Activated CD4-positive, CD25-positive, alpha-beta regulatory T cell treated with anti-CD3 and anti-CD28 coated beads, Interleukin-2, amount 50 U/mL, for 16 hours (primary cell): ENCODE measurements around the gene NOP10.

Source experiments
- DNase-seq: peaks from one replicate; pipeline ENCODE4 v3.0.0-alpha.2; 2020; ENCODE audit warnings: low read depth, low spot score

NOP10 gene

DNA sequence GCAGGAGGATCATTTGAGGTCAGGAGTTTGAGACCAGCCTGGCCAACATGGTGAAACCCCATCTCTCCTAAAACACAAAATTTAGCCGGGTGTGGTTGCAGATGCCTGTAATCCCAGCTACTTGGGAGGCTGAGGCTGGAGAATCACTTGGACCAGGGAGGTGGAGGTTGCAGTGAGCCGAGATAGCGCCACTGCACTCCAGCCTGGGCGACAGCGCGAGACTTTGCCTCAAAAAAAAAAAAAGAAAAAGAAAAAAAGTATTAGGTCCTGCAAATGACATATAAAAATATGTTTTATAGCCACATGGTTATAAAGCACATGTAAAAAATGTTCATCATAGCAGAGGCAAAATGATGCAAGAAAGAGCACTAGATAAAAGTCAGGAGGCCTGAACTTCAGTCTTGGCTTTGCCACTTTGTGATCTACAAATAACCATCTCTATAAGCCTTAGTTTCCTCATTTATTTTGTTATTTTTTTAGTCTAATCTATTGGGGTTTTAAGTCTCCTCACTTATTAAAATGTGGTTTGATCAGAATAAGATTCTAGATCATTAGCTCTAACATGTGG lies 10.3 kb downstream of the NOP10 start:
- DNase-seq: no peak

- DNase-seq: no peak
Observed at GRCh38 chr15:34331809-34332208, 11.1 kb downstream of the NOP10 start.

DNA sequence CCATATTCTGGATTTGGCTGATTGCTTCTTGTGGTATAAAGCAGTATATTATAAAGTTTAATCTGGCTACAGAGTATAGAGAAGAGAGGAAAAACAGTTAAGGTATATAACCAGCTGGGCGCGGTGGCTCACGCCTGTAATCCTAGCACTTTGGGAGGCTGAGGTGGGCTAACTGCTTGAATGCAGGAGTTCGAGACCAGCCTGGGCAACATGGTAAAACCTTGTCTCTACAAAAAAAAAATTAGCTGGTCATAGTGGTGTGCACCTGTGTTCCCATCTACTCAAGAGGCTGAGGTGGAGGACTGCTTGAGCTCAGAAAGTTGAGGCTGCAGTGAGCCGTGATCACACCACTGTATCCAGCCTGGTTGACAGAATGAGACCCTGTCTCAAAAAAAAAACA lies 12.7 kb downstream of the NOP10 start:
- no peak for DNase-seq

- no peak for DNase-seq
Observed at GRCh38 chr15:34329006-34329405, 13.9 kb downstream of the NOP10 start.

GRCh38 chr15:34327906-34328305 lies 15.0 kb downstream of the NOP10 start:
- no peak for DNase-seq

- no peak for DNase-seq
Observed at GRCh38 chr15:34325368-34325767, 17.6 kb downstream of the NOP10 start.

GRCh38 chr15:34324933-34325332 lies 18.0 kb downstream of the NOP10 start:
- DNase-seq: no peak

- no peak for DNase-seq
Observed at GRCh38 chr15:34323217-34323616, 19.7 kb downstream of the NOP10 start.

- no peak for DNase-seq
Observed at GRCh38 chr15:34318277-34319079, 24.5 kb downstream of the NOP10 start.

DNA sequence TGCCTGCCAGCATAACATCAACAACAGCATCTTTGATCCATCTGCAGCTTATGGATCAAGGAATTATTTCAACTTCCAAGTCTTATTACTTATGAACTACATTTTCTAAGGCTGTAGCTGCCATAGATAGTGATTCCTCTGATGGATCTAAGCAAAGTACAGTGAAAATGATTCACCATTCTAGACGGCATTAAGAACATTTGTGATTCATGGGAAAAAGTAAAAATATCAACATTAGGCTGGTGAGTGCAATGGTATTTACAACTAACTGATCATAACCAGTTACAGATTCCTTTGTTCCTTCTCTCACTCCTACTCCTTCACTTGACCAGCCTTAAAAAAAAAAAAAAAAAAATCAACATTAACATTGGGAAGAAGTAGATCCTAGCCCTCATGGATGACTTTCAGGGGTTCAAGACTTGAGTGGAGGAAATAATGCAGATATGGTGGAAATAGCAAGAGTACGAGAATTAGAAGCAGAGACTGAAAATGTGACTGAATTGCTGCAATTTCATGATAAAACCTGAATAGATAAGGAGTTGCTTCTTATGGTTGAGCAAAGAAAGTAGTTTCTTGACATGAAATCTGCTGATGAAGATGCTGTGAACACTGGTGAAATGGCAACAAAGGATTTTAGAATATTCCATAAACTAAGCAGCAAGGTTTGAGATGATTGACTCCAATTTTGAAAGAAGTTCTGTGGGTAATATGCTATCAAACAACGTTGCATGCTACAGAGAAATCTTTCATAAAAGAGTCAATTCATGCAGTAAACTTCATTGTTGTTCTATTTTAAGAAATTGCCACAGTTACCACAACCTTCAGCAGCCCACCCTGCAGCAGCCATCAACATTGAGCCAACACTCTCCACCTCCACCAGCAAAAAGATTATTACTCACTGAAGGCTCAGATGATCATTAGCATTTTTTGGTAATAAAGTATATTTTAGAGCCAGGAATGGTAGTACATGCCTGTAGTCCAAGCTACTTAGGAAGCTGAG lies 28.1 kb downstream of the NOP10 start:
- no peak for DNase-seq

DNA sequence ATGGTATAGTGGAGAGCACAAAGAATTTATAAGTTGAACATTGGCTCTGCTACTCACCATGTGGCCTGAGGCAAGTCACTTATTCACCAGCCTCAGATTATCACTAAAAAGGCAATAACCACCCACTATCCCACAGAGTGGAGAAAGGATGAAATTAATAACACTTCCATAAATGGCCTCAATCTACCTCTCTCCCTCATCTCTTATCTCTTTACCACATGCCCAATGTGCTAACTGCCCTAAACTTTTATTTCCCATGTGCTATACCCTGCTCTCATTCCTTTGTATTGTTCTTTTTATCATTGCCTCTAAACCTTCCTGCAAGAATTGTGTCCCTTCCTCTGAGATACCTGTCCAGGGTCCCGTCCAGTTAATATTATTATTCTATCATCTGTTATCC lies 31.4 kb downstream of the NOP10 start:
- no peak for DNase-seq

GRCh38 chr15:34304613-34305012 lies 38.3 kb downstream of the NOP10 start:
- no peak for DNase-seq

- DNase-seq: no peak
Observed at GRCh38 chr15:34301058-34301457, 41.9 kb downstream of the NOP10 start.

DNA sequence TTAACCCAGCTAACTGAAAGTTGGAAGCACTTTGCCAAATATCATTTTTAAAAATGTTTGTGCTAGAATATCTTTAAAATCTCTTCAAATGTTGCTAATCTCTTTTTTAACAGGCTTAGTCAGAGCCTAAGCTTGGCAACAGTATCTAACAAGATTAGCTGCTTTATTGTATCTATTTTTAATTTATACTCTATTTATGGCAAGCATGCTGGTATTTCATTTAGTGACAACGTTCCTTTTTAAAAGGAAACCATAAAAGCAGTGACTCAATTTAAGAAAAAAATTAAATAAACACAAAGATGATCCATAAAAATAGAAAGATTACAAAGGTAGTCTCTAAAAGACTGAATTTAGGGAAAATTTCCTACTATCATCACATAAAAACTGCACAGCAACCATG lies 45.9 kb downstream of the NOP10 start:
- DNase-seq: no peak

DNA sequence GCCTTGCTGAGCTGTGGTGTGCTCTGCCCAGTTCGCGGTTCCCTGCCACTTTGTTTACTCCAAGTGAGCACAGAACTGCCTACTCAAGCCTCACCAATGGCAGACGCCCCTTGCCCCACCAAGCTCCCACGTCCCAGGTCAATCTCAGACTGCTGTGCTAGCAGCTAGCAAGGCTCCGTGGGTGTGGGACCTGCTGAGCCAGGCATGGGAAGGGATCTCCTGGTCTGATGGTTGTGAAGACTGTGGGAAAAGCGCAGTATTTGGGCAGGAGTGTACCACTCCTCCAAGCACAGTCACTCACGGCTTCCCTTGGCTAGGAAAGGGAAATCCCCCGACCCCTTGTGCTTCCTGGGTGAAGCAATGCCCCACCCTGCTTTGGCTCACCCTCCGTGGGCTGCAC lies 50.3 kb downstream of the NOP10 start:
- no peak for DNase-seq
